Measurements from ENCODE around the gene ANXA2. TPM values are rescaled to one million over a fixed set of nuclear protein-coding genes. Genes with fewer than 3 reads are reported as not detected.

ANXA2 gene
- total and polyA plus RNA-seq, 4 donors: 699 to 1,029 (median 797) TPM

DNA sequence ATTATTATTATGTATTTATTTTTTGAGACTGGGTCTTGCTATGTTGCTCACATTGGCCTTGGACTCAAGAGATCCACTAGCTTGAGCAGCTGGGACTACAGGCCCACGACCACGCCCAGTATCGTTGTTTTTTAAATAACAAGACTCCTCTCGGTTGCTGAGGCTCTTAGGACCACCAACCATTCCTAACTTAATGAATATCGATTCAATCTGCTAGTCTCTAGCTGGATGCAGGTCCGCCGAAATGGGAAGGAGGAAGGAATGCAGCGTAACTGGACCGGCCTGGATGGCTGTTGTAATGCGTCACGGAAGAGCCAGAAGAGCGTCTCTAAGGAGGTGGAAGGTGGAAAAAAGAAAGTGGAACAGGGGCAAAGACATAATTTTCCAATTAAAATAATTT, 1.7 kb downstream of the ANXA2 start:
- Histone ChIP-seq H3K9me3 (ENCODE audit: control insufficient read depth, low read length) (no peaks in the 10 kb centered on the region), H3K4me1 (ENCODE audit: control insufficient read depth in 1 of 2, insufficient read depth in 2 of 2, low read length in 2 of 2) (peaks cover 0 to 2% of the 10 kb centered on the region in 2 donors), H3K36me3 (ENCODE audit: control insufficient read depth in 1 of 2, insufficient read depth in 2 of 2, low read length in 1 of 2) (no peaks in the 10 kb centered on the region), H3K27ac (ENCODE audit: low read depth in 1 of 2, low read length in 2 of 2) (peak overlapping the region in 1 of 2 donors; percentile 10), H3K4me3 (ENCODE audit: low read length in 2 of 2) (peak overlapping the region; percentile 88 to 90), H3K27me3 (ENCODE audit: control insufficient read depth in 1 of 2, insufficient read depth in 2 of 2, low read length in 1 of 2) (no peaks in the 10 kb centered on the region)
- intact Hi-C loops (cut with DNase I): loop anchor here (5.0 kb wide), 1 partner anchor 34 kb away; no protein-coding TSS in a partner anchor
- DNase-seq (no peak), ATAC-seq (ENCODE audit: low FRiP score) (no peak)
- 9% methylated on average over 12 of the region's 12 CpGs for WGBS, 2 donors

DNA sequence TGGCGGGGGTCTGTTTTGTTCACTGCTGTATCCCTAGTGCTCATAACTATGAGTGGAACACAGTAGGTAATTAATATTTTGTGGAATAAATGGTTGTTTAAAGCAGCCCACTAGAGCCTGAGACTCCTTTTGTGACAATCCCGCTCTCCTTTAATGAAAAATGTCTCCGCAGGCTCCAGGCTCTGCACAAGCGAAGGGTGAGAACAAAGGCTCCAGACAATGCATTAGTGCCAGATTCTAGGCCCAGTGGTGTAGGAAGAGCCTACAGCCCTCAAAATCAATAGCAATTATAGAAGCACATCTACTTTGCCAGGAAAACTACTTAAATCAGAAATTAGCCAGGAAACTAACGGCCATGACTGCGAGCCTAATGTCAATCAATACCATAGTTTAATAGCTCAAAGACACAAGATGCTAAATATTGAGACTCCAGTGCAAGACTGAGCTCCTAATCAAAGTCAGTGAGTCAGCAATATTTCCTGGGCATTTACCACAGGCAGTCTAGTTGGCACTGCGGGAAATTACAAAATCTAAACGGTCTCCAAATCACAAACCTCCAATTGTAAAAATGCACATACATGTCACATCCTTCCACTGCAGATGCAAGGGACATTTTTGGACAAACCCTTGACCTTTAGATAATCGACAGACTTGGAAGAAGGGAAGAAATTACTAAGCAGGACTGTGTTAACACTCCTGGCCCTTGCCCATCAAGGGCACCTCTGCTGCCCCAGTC, 2.3 kb downstream of the ANXA2 start:
- no peak for DNase-seq
- peak overlapping the region; percentile 88 to 90 for H3K4me3 ChIP-seq (ENCODE audit: low read length in 2 of 2)
- H3K27me3 ChIP-seq (ENCODE audit: control insufficient read depth in 1 of 2, insufficient read depth in 2 of 2, low read length in 1 of 2): no peaks in the 10 kb centered on the region
- no peaks in the 10 kb centered on the region for H3K36me3 ChIP-seq (ENCODE audit: control insufficient read depth in 1 of 2, insufficient read depth in 2 of 2, low read length in 1 of 2)
- 28 to 32% methylated on average over 9 of the region's 9 CpGs for WGBS, 2 donors
- H3K4me1 ChIP-seq (ENCODE audit: control insufficient read depth in 1 of 2, insufficient read depth in 2 of 2, low read length in 2 of 2): peaks cover 0 to 2% of the 10 kb centered on the region in 2 donors
- no peaks in the 10 kb centered on the region for H3K9me3 ChIP-seq (ENCODE audit: control insufficient read depth, low read length)
- intact Hi-C loops (cut with DNase I): loop anchor here (5.0 kb wide), 1 partner anchor 33 kb away; no protein-coding TSS in a partner anchor
- no peak for ATAC-seq (ENCODE audit: low FRiP score)
- peak overlapping the region in 1 of 2 donors; percentile 62 for H3K27ac ChIP-seq (ENCODE audit: low read depth in 1 of 2, low read length in 2 of 2)

DNA sequence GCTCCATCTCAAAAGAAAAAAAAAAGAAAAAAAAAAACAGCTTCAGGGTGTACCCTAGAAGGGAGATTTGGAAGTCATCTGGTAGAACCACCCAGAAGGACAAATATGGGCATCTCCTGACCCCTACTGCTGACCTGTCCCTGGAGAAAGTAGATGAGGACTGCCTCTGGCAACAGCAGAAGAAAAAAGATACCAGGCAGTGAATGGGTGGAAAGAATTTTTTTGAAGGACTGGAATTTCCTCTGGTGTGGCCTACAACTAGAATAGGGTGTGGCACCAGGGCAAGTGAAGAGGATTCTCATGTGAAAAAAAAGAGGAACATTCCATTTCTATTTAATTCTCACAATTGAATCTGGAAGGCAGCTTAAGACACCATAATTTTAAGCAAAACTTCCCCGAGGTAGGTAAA, 3.1 kb downstream of the ANXA2 start:
- ATAC-seq (ENCODE audit: low FRiP score): no peak
- DNase-seq: no peak
- Histone ChIP-seq H3K9me3 (ENCODE audit: control insufficient read depth, low read length) (no peaks in the 10 kb centered on the region), H3K27me3 (ENCODE audit: control insufficient read depth in 1 of 2, insufficient read depth in 2 of 2, low read length in 1 of 2) (no peaks in the 10 kb centered on the region), H3K4me3 (ENCODE audit: low read length in 2 of 2) (no peak overlapping the region), H3K27ac (ENCODE audit: low read depth in 1 of 2, low read length in 2 of 2) (peak overlapping the region; percentile 84 to 93), H3K4me1 (ENCODE audit: control insufficient read depth in 1 of 2, insufficient read depth in 2 of 2, low read length in 2 of 2) (peaks cover 2 to 7% of the 10 kb centered on the region in 2 donors), H3K36me3 (ENCODE audit: control insufficient read depth in 1 of 2, insufficient read depth in 2 of 2, low read length in 1 of 2) (no peaks in the 10 kb centered on the region)
- intact Hi-C loops (cut with DNase I): loop anchor here (5.0 kb wide), 1 partner anchor 32 kb away; no protein-coding TSS in a partner anchor
- WGBS, 2 donors: 21 to 24% methylated on average over 1 of the region's 1 CpG

DNA sequence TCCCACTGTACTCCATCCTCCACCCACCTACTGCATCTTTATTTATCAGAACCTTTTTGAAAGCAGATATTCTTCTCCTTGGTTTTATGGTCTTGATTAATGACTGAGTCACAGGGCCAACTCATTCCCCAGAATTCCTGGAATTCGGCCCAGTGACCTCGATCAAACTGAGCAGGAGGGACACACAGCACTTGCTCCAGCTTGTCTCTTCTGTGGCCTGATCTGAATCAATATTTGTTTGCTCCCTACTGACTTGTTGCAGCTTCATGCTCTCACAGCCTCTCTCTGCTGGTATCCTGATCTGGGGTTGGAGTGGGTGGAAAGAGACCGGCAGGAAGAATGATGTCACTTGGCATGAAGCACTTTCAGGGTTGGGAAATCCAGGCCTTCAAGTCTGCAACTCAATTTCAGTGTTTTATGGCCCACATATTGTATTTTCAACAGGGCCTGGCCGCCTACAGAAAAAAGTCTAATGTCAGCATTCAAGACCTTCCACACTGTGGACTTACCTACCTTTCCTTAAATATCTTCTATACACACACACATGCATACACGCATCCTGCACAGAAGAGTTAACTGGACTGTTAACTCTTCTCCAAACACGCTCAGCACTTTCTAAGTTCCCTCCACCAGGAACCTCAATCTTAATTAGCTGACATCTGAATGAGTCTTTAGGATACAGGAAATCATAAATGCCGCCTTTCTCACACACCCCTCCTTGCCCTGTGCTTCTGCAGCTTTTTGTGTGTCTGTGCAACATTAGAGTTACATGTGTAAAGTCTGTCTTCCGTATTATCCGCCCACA, 4.6 kb downstream of the ANXA2 start:
- H3K4me3 ChIP-seq (ENCODE audit: low read length in 2 of 2): peak overlapping the region in 1 of 2 donors; percentile 26
- no peaks in the 10 kb centered on the region for H3K27me3 ChIP-seq (ENCODE audit: control insufficient read depth in 1 of 2, insufficient read depth in 2 of 2, low read length in 1 of 2)
- peak; percentile 67 for ATAC-seq (ENCODE audit: low FRiP score)
- H3K4me1 ChIP-seq (ENCODE audit: control insufficient read depth in 1 of 2, insufficient read depth in 2 of 2, low read length in 2 of 2): peaks cover 2 to 16% of the 10 kb centered on the region in 2 donors
- peaks cover 0 to 2% of the 10 kb centered on the region in 2 donors for H3K36me3 ChIP-seq (ENCODE audit: control insufficient read depth in 1 of 2, insufficient read depth in 2 of 2, low read length in 1 of 2)
- peak; percentile 76 to 86 for DNase-seq
- WGBS, 2 donors: 3 to 4% methylated on average over 9 of the region's 9 CpGs
- no peaks in the 10 kb centered on the region for H3K9me3 ChIP-seq (ENCODE audit: control insufficient read depth, low read length)
- intact Hi-C loops (cut with DNase I): no loop called here
- peak overlapping the region; percentile 84 to 93 for H3K27ac ChIP-seq (ENCODE audit: low read depth in 1 of 2, low read length in 2 of 2)

DNA sequence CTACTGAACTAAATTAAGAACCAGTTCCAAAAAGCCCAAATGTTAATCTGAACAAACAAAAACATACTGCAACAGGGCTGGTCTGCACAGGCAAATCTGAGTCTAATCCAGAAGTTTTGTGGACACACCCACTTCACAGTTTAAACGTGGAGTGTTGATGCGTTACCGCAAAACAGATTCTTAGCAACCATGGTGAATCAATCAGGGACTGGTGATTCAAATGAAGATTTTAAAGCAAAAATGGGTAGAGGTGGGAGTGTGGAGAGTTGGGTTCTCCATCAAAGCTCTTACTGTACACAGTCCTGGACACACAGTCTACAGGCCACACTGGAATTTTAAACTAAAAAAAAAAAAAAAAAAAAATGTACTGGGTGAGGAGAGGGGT, 5.2 kb downstream of the ANXA2 start:
- 1 to 2% methylated on average over 3 of the region's 3 CpGs for WGBS, 2 donors
- intact Hi-C loops (cut with DNase I): no loop called here

DNA sequence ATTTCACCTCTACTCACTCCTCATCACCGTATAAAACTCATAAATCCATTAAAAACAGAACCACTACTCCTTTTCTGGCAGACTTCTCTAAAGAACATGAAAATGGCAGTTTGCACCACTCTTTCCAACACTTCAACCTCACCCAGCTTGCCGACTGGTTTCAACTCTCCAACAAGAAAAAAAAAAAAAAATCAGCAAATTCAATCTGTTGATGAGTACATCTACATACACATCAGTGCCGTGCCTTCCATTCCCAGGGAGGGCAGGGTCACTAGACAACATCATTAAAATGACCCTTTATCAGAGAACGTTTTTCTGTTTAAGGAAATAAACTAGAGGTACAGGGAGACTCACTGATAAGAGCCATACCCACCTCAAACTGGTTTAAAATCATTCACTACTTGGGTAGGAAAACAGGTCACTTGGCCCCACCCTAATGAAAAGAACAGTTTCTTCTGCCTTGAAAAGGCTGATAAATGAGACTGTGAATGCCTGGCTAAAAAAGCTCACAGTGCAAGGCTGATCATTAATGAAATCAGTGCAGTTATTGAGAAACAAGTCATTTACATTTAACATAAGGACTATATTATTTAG, 6.0 kb downstream of the ANXA2 start:
- Histone ChIP-seq H3K9me3 (ENCODE audit: control insufficient read depth, low read length) (no peaks in the 10 kb centered on the region), H3K27me3 (ENCODE audit: control insufficient read depth in 1 of 2, insufficient read depth in 2 of 2, low read length in 1 of 2) (no peaks in the 10 kb centered on the region), H3K36me3 (ENCODE audit: control insufficient read depth in 1 of 2, insufficient read depth in 2 of 2, low read length in 1 of 2) (peaks cover 0 to 2% of the 10 kb centered on the region in 2 donors), H3K4me1 (ENCODE audit: control insufficient read depth in 1 of 2, insufficient read depth in 2 of 2, low read length in 2 of 2) (peaks cover 2 to 21% of the 10 kb centered on the region in 2 donors), H3K27ac (ENCODE audit: low read depth in 1 of 2, low read length in 2 of 2) (peak overlapping the region; percentile 48 to 71), H3K4me3 (ENCODE audit: low read length in 2 of 2) (no peak overlapping the region)
- intact Hi-C loops (cut with DNase I): no loop called here
- 7 to 8% methylated on average over 4 of the region's 4 CpGs for WGBS, 2 donors
- no peak for DNase-seq
- no peak for ATAC-seq (ENCODE audit: low FRiP score)

More for the DNA sequence above, 5.2 kb downstream of the ANXA2 start:
- Histone ChIP-seq H3K4me1 (ENCODE audit: control insufficient read depth in 1 of 2, insufficient read depth in 2 of 2, low read length in 2 of 2) (peaks cover 2 to 16% of the 10 kb centered on the region in 2 donors), H3K9me3 (ENCODE audit: control insufficient read depth, low read length) (no peaks in the 10 kb centered on the region), H3K27ac (ENCODE audit: low read depth in 1 of 2, low read length in 2 of 2) (peak overlapping the region; percentile 80 to 93), H3K36me3 (ENCODE audit: control insufficient read depth in 1 of 2, insufficient read depth in 2 of 2, low read length in 1 of 2) (peaks cover 0 to 2% of the 10 kb centered on the region in 2 donors), H3K4me3 (ENCODE audit: low read length in 2 of 2) (no peak overlapping the region), H3K27me3 (ENCODE audit: control insufficient read depth in 1 of 2, insufficient read depth in 2 of 2, low read length in 1 of 2) (no peaks in the 10 kb centered on the region)
- DNase-seq: no peak
- ATAC-seq (ENCODE audit: low FRiP score): no peak

DNA sequence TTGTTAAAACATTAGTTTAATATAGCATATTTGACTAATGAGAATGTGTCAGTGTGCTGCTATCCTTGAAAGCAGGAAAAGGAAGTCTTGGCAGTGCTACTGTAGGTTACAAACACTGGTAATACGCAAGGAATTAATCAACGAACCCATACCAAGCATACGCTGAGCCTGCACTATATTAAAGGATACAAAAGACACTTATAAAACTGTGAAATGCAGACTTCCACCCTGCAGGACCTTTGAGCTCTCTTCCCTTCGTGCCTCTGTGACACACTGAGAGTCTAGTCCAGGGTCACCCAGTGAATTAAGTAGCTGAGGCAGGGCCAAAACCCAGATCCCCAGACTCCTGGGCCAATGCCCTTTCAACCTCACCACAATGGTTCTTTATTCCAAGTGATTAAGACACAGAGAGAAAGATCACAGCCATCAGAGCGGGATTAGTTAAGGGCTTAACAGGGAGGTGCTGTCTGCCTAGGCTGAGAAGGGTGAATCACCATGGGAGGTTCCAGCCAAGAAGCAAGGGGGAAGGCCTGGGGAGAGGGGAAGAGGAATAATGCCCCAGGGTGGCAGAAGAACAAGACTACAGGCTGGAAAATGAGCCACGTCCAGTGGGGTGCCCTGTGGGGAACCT, 6.8 kb downstream of the ANXA2 start:
- ATAC-seq (ENCODE audit: low FRiP score) (peak; percentile 69), DNase-seq (peak in 1 of 2 donors; percentile 75)
- Histone ChIP-seq H3K27ac (ENCODE audit: low read depth in 1 of 2, low read length in 2 of 2) (peak overlapping the region; percentile 71 to 93), H3K4me3 (ENCODE audit: low read length in 2 of 2) (no peak overlapping the region), H3K36me3 (ENCODE audit: control insufficient read depth in 1 of 2, insufficient read depth in 2 of 2, low read length in 1 of 2) (peaks cover 0 to 2% of the 10 kb centered on the region in 2 donors), H3K9me3 (ENCODE audit: control insufficient read depth, low read length) (no peaks in the 10 kb centered on the region), H3K27me3 (ENCODE audit: control insufficient read depth in 1 of 2, insufficient read depth in 2 of 2, low read length in 1 of 2) (no peaks in the 10 kb centered on the region), H3K4me1 (ENCODE audit: control insufficient read depth in 1 of 2, insufficient read depth in 2 of 2, low read length in 2 of 2) (peaks cover 4 to 21% of the 10 kb centered on the region in 2 donors)
- intact Hi-C loops (cut with DNase I): no loop called here
- 2 to 4% methylated on average over 6 of the region's 6 CpGs for WGBS, 2 donors

DNA sequence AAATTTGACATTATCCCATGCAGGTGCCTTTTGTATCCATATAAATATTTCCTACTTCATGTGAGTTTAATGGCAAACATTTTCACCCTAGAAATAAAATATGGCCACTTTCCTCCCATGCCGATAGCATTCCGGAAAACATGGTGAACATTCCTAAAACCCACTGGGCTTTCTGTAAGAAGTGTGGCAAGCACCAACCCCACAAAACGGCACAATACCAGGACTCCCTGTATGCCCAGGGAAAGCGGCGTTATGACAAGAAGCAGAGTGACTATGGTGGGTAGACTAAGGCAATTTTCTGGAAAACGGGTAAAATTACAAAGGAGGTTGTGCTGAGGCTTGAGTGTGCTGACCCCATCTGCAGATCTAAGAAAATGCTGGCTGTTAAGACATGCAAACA, 7.6 kb downstream of the ANXA2 start:
- Histone ChIP-seq H3K9me3 (ENCODE audit: control insufficient read depth, low read length) (no peaks in the 10 kb centered on the region), H3K27ac (ENCODE audit: low read depth in 1 of 2, low read length in 2 of 2) (no peak overlapping the region), H3K36me3 (ENCODE audit: control insufficient read depth in 1 of 2, insufficient read depth in 2 of 2, low read length in 1 of 2) (peaks cover 0 to 2% of the 10 kb centered on the region in 2 donors), H3K27me3 (ENCODE audit: control insufficient read depth in 1 of 2, insufficient read depth in 2 of 2, low read length in 1 of 2) (no peaks in the 10 kb centered on the region), H3K4me3 (ENCODE audit: low read length in 2 of 2) (peak overlapping the region in 1 of 2 donors; percentile 4), H3K4me1 (ENCODE audit: control insufficient read depth in 1 of 2, insufficient read depth in 2 of 2, low read length in 2 of 2) (peaks cover 4 to 21% of the 10 kb centered on the region in 2 donors)
- 20 to 28% methylated on average over 6 of the region's 6 CpGs for WGBS, 2 donors
- intact Hi-C loops (cut with DNase I): no loop called here
- ATAC-seq (ENCODE audit: low FRiP score): no peak
- no peak for DNase-seq

All from aorta (tissue), 5 donors.